DMS153 (cell line): Measurements from ENCODE around the gene KIF27.
"Not testable (repeated sequence)": the region's sequence is repeated elsewhere in the genome, so short reads cannot be mapped to it uniquely, and the experiment has no call there.

Source experiments
- DNase-seq: peaks from one replicate; lab custom pipeline; 2025; lab: John Stamatoyannopoulos, UW

Gene KIF27, protein sequence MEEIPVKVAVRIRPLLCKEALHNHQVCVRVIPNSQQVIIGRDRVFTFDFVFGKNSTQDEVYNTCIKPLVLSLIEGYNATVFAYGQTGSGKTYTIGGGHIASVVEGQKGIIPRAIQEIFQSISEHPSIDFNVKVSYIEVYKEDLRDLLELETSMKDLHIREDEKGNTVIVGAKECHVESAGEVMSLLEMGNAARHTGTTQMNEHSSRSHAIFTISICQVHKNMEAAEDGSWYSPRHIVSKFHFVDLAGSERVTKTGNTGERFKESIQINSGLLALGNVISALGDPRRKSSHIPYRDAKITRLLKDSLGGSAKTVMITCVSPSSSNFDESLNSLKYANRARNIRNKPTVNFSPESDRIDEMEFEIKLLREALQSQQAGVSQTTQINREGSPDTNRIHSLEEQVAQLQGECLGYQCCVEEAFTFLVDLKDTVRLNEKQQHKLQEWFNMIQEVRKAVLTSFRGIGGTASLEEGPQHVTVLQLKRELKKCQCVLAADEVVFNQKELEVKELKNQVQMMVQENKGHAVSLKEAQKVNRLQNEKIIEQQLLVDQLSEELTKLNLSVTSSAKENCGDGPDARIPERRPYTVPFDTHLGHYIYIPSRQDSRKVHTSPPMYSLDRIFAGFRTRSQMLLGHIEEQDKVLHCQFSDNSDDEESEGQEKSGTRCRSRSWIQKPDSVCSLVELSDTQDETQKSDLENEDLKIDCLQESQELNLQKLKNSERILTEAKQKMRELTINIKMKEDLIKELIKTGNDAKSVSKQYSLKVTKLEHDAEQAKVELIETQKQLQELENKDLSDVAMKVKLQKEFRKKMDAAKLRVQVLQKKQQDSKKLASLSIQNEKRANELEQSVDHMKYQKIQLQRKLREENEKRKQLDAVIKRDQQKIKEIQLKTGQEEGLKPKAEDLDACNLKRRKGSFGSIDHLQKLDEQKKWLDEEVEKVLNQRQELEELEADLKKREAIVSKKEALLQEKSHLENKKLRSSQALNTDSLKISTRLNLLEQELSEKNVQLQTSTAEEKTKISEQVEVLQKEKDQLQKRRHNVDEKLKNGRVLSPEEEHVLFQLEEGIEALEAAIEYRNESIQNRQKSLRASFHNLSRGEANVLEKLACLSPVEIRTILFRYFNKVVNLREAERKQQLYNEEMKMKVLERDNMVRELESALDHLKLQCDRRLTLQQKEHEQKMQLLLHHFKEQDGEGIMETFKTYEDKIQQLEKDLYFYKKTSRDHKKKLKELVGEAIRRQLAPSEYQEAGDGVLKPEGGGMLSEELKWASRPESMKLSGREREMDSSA (N-terminal part only)

DNA sequence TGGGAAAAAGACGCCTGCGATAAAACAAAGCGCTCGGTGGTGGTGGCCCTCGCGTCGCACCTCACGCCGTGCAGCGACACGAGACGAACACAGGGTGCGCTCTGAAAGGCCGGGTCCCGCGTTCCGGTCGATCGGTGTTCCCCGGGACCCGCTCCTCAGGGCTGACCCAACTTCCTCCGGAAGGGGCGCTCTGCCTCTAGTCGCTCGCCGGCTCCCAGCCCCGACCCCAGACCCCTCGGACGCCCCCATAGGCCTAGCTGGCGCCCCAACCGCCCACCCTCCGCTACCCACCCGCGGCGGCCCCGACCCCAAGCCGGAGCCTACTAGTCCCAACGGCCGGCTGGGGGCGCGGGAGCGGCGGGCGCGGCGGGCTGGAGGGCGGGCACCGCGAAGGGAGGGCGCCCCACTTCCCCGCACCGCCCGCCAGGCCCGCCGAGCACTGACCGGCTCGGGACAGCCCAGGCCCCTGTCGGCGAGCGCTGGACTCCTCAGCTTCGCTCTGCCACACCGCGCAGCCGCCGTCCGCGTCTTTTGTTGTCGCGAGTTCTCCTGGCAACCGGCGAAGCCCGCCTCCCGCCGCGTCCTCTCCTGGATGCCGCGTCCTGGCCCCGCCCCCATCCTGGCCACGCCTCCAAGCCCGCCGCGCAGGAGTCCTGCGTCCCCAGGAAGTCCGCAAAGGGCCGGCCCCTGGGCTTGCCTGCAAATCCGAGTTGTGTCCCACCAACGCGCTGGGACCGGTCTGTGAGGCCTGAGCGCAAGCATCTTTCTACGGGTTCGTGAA is at the start of gene KIF27:
KIF27 (minus strand) TSS at position 506 of the 781 bp plus-strand sequence. CDS start 5,841 bp downstream, outside the sequence.
- DNase-seq = peak; percentile 94

DNA sequence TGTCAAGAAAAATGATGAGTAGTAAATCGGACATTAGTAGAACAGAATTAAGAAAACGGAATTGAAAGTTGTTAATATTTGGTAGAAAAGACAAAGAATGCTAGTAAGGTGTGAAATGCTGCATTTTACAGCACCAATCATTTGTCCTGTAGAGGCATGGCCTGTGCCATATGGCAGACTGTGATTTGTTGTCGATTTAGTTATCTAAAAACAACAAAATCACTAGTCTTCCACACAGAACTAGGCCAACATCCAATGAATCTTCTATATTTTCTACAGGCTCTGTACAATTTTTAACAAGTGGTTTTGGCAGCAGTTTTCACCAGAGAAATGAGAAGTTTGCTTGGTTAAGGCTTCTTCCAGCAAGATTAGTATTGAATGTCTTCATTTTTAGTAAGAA is 48.4 kb upstream of the KIF27 start:
- DNase-seq = no peak

DNA sequence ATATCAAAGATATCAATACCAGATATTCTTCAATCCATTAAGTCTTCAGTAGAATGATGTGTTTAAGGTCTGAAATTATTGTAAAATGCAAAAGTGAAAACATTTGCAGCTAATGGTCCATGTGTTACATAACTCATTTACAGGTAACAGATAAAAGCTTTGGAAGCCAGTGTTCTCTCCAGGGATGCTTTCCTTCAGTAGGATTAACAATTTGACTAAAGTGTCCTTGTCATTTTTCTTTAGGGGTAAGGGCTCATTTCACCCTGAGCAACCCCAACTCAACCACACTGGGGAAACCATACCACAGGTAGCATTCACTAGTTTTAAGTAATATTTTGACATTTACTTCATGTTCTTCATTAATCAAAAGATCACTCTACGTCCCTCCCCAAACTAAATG is 45.8 kb upstream of the KIF27 start:
- no peak for DNase-seq

DNA sequence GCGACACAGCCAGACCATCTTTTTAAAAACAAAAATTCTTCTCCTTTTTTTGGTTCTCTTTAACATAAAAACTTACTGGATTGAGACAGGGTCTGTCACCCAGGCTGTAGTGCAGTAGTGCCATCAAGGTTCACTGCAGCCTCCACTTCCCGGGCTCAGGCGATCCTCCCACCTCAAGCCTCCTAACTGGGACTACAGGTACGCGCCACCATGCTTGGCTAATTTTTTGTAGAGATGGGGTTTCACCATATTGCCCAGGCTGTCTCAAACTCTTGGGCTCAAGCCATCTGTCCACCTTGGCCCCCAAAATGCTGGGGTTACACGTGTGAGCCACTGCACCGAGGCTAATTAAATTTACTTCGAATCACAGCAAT is 45.0 kb upstream of the KIF27 start:
- no peak for DNase-seq

DNA sequence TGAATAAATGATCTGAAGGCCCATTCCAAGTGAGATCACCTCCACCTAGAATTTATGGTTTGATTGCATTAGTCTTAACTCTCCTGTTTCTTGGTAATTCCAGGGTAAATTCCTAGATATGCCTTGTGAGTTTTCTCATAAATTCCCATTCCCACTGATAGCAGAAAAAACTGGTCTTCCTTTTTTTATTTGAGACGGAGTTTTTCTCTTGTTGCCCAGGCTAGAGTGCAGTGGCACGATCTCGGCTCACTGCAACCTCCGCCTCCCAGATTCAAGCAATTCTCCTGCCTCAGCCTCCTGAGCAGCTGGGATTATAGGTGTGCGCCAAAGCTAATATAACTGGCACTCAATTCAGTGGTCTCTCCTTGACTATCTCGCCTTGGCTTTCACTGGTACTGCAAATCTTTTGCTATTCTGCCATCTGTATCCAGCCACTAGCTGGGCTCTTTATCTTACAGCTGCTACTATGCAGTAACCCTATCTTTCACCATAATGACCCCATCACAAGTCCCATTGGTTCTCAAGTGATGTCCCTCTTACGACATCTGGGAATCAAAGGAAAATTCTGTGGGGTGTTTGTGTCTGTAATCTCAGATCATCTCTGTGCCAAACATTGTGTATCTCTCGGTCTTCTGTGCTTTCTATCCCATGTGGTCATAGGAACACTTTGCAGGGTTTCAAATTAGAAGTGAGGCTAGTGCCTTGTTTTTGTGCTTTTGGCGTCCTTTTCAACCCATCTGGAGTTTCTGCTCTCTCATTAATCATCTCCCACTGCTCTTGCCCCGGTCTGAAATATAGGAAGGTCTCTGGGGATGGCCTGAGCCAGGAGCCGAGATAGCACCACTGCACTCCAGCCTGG is 44.3 kb upstream of the KIF27 start:
- DNase-seq = no peak

DNA sequence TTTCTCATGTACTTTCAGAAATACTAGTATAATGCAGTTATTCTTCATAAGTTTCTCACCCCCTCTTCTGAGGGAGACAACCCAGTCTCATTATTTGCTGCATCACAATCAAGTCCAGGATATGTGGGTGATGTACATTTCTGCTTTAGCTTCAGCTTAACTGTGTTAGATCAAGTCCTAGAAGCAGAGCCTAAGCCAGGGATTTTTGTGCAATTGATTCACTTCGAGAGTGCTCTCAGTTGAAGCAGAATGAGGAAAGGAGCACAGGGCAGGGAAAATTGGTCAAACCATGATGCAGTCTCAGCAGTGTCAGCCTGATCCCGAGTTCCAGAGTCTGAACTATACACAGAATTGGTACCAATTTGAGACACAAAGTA is 43.7 kb upstream of the KIF27 start:
- peak; percentile 26 for DNase-seq

DNA sequence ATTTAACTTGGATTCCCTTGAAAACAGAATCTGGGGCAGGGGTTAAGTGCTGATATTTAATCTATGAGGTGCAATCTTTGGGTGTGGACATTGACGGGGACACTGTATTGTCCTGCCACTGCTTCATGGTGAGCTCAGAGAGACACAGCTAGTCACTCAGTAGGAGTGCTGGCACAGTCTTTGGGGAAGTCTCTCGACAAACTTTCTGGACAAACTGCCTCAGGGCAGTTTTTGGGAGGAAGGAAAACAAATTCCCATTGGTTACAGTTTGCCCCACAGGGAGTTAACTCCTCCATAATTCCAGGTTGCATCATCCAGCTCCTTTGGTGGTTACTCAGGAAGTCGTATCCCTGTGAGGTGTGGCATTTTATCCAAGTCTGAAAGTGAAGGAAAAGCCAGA is 40.9 kb upstream of the KIF27 start:
- no peak for DNase-seq

DNA sequence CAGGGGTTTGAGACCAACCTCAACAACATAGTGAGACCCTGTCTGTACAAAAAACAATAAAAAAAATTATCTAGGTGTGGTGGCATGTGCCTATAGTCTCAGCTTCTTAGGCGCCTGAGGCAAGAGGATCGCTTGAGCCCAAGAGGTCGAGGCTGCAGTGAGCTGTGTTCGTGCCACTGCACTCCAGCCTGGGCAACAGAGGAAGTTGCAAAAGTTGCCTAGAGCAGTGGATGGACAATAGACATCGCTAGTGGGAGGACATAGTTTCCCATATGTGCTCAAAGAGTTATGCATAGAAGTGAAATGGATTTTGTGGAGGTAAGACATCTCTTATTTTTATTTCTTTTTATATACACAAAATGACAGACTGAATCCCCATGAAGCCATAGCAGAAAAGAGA is 39.8 kb upstream of the KIF27 start:
- DNase-seq = no peak

DNA sequence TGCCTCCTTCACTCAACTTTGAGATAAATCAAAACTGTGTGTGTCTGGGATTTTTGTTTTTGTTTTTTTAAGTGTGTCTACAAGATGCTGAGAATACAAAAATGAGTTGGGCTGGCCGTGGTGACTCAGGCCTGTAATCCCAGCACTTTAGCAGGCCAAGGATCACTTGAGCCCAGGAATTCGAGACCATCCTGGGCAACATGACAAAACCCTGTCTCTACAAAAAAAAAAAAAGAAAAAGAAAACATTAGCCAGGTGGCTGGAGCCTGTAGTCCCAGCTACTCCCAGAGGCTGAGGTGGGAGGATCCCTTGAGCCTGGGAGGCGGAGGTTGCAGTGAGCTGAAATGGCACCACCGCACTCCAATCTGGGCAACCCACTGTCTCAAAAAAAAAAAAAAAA is 37.8 kb upstream of the KIF27 start:
- no peak for DNase-seq

DNA sequence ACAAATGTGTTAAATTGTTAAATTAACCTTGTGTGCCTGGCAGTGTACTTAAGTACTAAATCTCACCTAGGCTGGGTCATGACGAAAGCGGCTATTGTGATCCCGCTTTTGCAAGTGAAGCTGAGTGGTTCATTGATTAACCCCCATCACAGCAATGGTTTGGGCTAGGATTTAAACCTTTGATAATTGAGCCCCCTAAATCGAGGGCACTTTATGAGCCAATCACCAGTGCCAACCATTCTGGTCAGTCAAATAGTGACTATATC is 35.9 kb upstream of the KIF27 start:
- DNase-seq = no peak

DNA sequence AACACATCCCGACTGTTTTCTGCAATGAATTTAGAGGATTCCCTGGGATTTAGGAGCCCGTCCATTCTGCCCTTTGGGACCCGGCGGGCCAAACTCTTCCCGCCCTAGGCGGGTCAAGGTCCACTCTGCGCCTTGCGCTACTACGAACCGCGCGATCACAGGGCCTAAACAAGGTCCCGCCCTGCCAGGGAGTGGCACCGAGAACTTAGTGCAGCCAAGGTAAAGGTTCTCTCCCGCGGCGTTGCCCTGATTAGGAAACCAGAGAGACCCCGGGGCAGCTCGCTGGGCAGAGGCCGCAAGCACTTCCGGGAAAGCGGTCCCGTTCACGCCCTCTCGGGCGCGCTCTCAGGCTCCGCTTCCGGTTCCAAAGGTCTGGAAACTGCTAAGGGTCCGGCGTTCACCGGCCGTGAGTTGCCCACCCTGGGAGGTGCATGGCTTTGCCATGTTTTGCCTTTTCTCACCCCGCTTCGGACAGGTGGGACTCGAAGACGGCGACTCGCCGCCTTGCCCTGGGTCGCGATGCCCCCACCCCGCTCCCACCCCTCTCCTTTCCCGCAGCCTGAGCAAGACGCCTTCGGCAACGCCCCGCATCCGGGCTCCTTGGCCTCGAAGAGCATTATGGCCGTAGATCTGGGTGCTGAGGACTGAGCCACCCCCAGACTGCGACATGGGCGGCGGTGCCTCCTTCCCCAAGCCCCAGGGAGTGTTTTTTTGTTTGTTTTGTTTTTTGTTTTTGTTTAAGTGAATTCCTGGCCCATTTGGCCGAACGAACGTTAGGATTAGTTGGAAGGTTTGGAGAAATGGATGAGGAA is 35.4 kb upstream of the KIF27 start:
- peak; percentile 68 for DNase-seq

DNA sequence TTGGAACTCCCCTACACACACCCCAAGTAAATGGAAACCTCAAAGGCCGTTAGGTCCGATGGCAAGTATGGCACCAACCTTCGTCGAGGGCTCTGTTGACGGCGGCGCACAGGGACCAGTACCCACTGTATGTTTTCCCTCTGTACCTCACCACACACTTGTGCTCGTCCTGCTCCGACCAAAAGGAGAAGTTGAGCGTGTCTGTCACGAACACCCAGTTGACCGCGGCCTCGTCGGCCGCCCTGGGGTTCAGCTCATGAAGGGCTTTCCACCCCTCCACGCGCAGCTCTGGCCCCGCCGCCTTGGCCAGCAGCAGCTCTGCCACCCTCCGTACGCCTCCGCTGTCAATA is 34.8 kb upstream of the KIF27 start:
- DNase-seq = no peak

DNA sequence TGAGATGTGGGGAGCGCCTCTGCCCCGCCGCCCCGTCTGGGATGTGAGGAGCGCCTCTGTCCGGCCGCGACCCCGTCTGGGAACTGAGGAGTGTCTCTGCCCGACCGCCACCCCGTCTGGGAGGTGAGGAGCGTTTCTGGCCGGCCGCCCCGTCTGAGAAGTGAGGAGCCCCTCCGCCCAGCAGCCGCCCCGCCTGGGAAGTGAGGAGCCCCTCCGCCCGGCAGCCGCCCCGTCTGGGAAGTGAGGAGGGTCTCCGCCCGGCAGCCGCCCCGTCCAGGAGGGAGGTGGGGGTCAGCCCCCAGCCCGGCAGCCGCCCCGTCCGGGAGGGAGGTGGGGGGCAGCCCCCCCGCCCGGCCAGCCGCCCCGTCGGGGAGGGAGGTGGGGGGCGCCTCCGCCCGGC is 26.9 kb upstream of the KIF27 start:
- DNase-seq = not testable (repeated sequence)

DNA sequence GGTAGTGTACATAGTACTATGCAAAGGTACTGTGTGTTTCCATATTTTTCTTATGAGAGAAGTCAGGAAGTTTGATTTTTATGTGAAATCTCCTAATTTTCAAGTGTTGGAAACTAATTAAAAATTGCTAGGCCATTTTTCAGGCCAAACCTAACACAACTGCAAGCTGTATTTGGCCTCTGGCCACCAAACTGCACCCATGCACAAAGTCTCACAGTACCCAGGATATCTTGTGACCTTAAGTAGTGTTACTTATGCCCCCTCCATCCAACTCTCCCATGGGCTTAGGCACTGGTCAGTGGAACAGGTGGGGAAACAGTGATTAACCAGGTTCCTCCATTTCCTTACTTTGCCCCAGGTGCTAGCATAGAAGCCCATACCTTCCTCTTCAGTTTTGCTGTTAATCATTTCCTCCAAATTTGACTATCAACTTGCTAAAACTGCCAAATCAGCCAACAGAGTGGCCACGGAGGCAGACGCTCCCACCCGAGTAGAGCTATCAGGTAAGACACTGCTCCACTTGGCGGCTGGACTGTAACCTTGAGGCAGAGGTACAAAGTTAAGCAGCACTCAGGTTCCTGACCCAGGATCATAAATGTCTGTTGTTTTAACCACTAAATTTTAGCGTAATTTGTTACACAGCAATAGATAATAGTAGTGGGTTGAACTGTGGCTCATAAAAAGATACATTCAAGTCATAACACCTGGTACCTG is 19.5 kb upstream of the KIF27 start:
- DNase-seq = no peak

DNA sequence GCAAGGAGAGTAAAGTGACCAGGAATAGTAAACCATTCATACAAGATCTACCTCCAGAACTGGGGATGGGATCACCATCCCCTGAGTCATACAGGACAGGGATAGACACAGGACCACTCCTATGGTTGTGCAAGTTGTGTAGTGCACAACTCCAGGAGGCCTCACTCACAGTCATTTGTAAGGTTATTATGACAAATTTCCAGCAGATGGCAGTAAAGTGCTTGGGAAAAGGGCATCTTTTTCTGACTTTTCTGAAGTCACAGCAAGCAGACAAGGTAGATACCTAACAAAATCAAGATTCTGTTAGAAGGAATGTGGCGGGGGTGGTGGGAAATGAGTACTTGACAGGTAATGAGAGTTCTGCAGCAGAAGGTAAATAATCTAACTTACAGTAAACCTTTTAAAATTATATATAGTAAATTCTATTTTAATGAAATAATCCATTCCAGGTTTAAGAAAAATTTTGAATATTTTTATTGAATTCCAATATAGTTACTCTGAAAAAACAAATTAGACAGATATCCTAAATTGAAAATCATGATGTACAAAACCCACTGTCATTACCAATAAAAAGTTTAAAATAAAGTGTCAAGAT is 16.7 kb upstream of the KIF27 start:
- peak; percentile 52 for DNase-seq

DNA sequence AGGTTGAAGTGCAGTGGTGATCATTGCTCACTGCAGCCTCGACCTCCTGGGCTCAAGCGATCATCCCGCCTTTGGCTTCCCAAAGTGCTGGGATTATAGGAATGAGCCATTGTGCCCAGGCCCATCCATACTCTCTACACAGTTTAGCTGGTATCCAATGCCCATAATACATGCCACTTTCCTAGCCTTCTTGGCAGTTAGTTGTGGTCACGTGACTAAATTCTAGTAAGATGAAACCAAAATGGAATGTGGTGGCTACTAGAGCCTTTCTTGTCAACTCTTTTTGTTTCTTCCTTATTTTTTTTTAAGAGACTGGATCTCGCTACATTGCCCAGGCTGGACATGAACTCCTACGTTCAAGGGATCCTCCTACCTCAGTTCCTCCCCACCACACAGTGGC is 15.3 kb upstream of the KIF27 start:
- no peak for DNase-seq

DNA sequence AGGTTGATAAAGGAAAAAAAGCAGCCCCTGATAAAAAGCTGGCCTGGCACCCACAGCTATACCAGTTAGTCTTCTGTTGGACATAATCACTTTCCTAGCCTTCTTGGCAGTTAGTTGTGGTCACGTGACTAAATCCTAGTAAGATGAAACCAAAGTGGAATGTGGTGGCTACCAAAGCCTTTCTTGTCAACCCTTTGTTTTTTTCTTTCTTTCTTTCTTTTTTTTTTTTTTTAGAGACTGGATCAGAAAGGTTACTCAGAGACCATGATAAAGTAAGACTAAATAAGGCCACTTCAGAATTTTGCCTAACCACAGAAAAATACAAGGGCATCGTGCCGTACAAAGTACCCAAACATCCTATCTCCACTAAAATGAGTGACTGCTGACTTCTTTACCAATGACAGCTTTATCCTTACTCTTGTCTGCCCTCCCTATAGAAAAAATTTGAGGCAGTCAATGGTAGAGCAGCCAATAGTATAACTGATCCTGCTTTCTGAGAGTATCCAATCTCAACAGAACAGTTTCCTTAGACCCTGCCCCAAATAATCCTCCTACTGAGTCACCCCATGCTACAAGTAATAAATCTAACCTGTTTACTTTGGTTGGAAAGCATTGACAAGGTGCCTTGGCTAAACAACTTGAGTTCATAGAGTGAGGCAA is 14.2 kb upstream of the KIF27 start:
- no peak for DNase-seq

DNA sequence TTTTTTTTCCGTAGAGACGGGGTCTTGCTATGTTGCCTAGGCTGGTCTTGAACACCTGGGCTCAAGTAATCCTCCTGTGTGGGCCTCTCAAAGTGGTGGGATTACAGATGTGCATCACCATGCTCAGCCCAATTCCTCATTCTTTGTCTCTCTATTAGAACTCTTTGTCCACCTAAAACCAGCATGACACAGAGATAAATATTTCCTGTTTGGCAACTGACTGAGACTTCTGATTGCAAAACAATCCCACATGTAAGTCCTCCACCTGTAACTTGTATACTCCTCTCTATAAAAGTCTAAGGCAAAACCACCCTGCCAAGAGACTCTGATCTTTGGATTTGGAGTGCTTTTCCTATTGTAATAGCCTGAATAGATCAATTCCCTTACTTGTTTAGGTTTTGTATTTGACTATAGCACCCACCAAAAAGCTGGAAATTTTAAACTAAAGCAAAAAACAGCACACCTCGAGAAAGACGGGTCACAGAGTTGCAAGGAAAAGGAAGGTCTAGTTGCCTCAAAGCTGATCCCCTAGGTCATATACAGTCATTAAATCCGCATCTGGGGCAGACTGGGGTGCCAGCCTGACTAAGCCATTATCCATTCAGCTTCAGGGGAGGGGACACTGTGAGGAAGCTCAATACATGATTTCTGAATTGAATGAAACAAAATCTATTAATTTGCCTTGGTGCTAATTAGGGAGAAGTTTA is 13.5 kb upstream of the KIF27 start:
- no peak for DNase-seq
